Neural cell (in vitro differentiated cells): ENCODE measurements around the gene LINC00632. TPM values are rescaled to one million over a fixed set of nuclear protein-coding genes. Genes with fewer than 3 reads are reported as not detected.

Source experiments
- H2AFZ ChIP-seq: fragments of 200-600, 300-800 bp; sonication (generic), shearing (Covaris generic); 2 replicates; pipeline ENCODE4 v1.6.0; 2014; ENCODE audit warnings: low read depth, mild to moderate bottlenecking, antibody characterized with exemption, low read length, moderate library complexity
- H3F3A ChIP-seq: fragments of 200-600 bp; shearing (Covaris generic); 2 replicates; pipeline ENCODE4 v1.6.1; 2016; ENCODE audit warnings: mild to moderate bottlenecking, moderate library complexity, mixed read lengths, antibody characterized with exemption, low read length; ENCODE audit not compliant: insufficient read depth, poor library complexity, severe bottlenecking
- H3K27ac ChIP-seq: fragments of 200-600, 300-800 bp; sonication (generic), shearing (Covaris generic); 2 replicates; pipeline ENCODE4 v1.5.1; 2014; ENCODE audit warnings: mild to moderate bottlenecking, low read length, moderate library complexity
- H3K27me3 ChIP-seq: fragments of 300-800, 200-600 bp; sonication (generic), shearing (Covaris generic); 2 replicates; pipeline ENCODE4 v1.6.0; 2014; ENCODE audit warnings: mild to moderate bottlenecking, low read depth, low read length, moderate library complexity; ENCODE audit not compliant: insufficient read depth
- H3K36me3 ChIP-seq: fragments of 300-800, 200-600 bp; sonication (generic), shearing (Covaris generic); 2 replicates; pipeline ENCODE4 v1.5.1; 2014; ENCODE audit warnings: mild to moderate bottlenecking, antibody characterized with exemption, low read length, moderate library complexity; ENCODE audit not compliant: insufficient read depth
- H3K4me2 ChIP-seq: fragments of 300-800, 200-600 bp; sonication (generic), shearing (Covaris generic); 2 replicates; pipeline ENCODE4 v1.6.0; 2014; ENCODE audit warnings: mild to moderate bottlenecking, low read length
- H3K4me3 ChIP-seq: fragments of 300-800, 200-600 bp; sonication (generic), shearing (Covaris generic); 2 replicates; pipeline ENCODE4 v1.5.1; 2014; ENCODE audit warnings: mild to moderate bottlenecking, low read length, moderate library complexity
- H3K79me2 ChIP-seq: fragments of 200-600 bp; shearing (Covaris generic); replicated peaks from 2 replicates; pipeline ENCODE4 v1.6.0; 2014; ENCODE audit warnings: mild to moderate bottlenecking, low read length, moderate library complexity; ENCODE audit not compliant: insufficient read depth
- H3K9ac ChIP-seq: fragments of 300-800, 200-600 bp; sonication (generic), shearing (Covaris generic); 2 replicates; pipeline ENCODE4 v1.6.1; 2016; ENCODE audit warnings: mild to moderate bottlenecking, low read length, mixed read lengths
- H3K9me2 ChIP-seq: fragments of 200-600 bp; shearing (Covaris generic); 2 replicates; pipeline ENCODE4 v1.6.1; 2016; ENCODE audit warnings: mild to moderate bottlenecking, low read length, mixed read lengths; ENCODE audit not compliant: insufficient read depth
- H3K9me3 ChIP-seq: fragments of 200-600, 300-800 bp; sonication (generic), shearing (Covaris generic); 2 replicates; pipeline ENCODE4 v1.6.1; 2016; ENCODE audit warnings: mild to moderate bottlenecking, mixed run types, low read length, moderate library complexity, mixed read lengths
- H4K20me1 ChIP-seq: fragments of 200-600 bp; shearing (Covaris generic); 2 replicates; pipeline ENCODE4 v1.6.1; 2016; ENCODE audit warnings: mild to moderate bottlenecking, mixed run types; ENCODE audit not compliant: insufficient read depth
- EP300 ChIP-seq: fragments of 450-650 bp; conservative IDR thresholded peaks from 2 replicates; pipeline ENCODE4 v1.6.1; 2014; ENCODE audit warnings: antibody characterized with exemption, mild to moderate bottlenecking, moderate library complexity; ENCODE audit not compliant: poor library complexity, severe bottlenecking
- EZH2 ChIP-seq: fragments of 200-600, 300-800 bp; shearing (Covaris generic), sonication (generic); IDR thresholded peaks from 2 replicates; pipeline ENCODE4 v1.6.1; 2014; ENCODE audit warnings: antibody characterized with exemption, low read length, borderline replicate concordance, mild to moderate bottlenecking; ENCODE audit not compliant: insufficient read depth, poor library complexity, severe bottlenecking
- MXI1 ChIP-seq: fragments of 450-650 bp; conservative IDR thresholded peaks from 2 replicates; pipeline ENCODE4 v1.6.1; 2014; ENCODE audit warnings: antibody characterized with exemption, mild to moderate bottlenecking; ENCODE audit not compliant: poor library complexity, severe bottlenecking
- POLR2AphosphoS5 ChIP-seq: IDR thresholded peaks from 2 replicates; pipeline ENCODE4 v1.6.1; 2012
- RAD21 ChIP-seq: fragments of 450-650 bp; conservative IDR thresholded peaks from 2 replicates; pipeline ENCODE4 v1.6.1; 2014; ENCODE audit warnings: antibody characterized with exemption, mild to moderate bottlenecking, moderate library complexity
- SMC3 ChIP-seq: fragments of 450-650 bp; conservative IDR thresholded peaks from 2 replicates; pipeline ENCODE4 v1.6.1; 2014; ENCODE audit warnings: antibody characterized with exemption, mild to moderate bottlenecking, moderate library complexity; ENCODE audit not compliant: poor library complexity
- TAF1 ChIP-seq: IDR thresholded peaks from 2 replicates; pipeline ENCODE4 v1.6.1; 2012; ENCODE audit warnings: low read depth
- polyA plus RNA-seq: library from polyadenylated mRNA; depleted of rRNA; stranded (reverse); fragments of >200 nt; gene quantifications from 2 replicates; pipeline ENCODE4 v1.2.3, GENCODE V29; 2014
- TF ChIP-seq, protein P1 (sequence below): IDR thresholded peaks from 2 replicates; pipeline ENCODE4 v1.6.1; 2012; ENCODE audit warnings: borderline replicate concordance
- TF ChIP-seq, protein P2 (sequence below): fragments of 450-650 bp; IDR thresholded peaks from 2 replicates; pipeline ENCODE4 v1.5.1; 2014; ENCODE audit warnings: antibody characterized with exemption, mild to moderate bottlenecking, moderate library complexity; ENCODE audit not compliant: poor library complexity, severe bottlenecking

Gene LINC00632
- polyA plus RNA-seq, 1 donor from 2014 or later, result 13.8 TPM

DNA sequence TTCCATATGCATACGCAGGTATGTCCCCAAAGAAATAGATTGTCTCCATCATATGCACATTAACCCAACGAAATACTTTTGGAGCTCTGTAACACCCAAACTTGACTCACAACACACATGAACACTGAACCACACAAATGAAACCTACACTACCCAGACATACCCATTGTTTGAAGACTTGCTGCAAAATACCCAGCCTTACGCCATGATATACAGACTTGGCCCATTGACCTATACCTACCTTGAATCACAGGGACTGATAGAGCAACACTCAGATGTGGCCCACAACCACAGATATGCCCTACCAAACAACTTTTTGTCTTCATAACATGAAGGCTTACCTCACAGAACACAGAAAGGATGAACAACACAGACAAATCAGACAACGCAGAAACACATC lies 15.9 kb downstream of the LINC00632 start:
- no peaks in the 10 kb centered on the region for H3K27me3 ChIP-seq
- TF ChIP-seq EZH2, result no peak
- TF ChIP-seq POLR2AphosphoS5, result no peak
- no peak for TF ChIP-seq MXI1
- TF ChIP-seq TAF1, result no peak
- TF ChIP-seq, protein P1, sequence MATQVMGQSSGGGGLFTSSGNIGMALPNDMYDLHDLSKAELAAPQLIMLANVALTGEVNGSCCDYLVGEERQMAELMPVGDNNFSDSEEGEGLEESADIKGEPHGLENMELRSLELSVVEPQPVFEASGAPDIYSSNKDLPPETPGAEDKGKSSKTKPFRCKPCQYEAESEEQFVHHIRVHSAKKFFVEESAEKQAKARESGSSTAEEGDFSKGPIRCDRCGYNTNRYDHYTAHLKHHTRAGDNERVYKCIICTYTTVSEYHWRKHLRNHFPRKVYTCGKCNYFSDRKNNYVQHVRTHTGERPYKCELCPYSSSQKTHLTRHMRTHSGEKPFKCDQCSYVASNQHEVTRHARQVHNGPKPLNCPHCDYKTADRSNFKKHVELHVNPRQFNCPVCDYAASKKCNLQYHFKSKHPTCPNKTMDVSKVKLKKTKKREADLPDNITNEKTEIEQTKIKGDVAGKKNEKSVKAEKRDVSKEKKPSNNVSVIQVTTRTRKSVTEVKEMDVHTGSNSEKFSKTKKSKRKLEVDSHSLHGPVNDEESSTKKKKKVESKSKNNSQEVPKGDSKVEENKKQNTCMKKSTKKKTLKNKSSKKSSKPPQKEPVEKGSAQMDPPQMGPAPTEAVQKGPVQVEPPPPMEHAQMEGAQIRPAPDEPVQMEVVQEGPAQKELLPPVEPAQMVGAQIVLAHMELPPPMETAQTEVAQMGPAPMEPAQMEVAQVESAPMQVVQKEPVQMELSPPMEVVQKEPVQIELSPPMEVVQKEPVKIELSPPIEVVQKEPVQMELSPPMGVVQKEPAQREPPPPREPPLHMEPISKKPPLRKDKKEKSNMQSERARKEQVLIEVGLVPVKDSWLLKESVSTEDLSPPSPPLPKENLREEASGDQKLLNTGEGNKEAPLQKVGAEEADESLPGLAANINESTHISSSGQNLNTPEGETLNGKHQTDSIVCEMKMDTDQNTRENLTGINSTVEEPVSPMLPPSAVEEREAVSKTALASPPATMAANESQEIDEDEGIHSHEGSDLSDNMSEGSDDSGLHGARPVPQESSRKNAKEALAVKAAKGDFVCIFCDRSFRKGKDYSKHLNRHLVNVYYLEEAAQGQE, result no peak
- TF ChIP-seq SMC3, result no peak
- TF ChIP-seq EP300, result no peak
- TF ChIP-seq RAD21, result no peak
- H3K79me2 ChIP-seq, result no peaks in the 10 kb centered on the region
- H3K4me3 ChIP-seq, result no peak overlapping the region
- no peak overlapping the region for H3K9ac ChIP-seq
- no peaks in the 10 kb centered on the region for H3F3A ChIP-seq
- H3K9me3 ChIP-seq, result no peaks in the 10 kb centered on the region
- H3K36me3 ChIP-seq, result no peaks in the 10 kb centered on the region
- no peak overlapping the region for H3K4me2 ChIP-seq
- no peak overlapping the region for H2AFZ ChIP-seq
- H4K20me1 ChIP-seq, result no peaks in the 10 kb centered on the region
- H3K9me2 ChIP-seq, result no peaks in the 10 kb centered on the region
- no peak overlapping the region for H3K27ac ChIP-seq

DNA sequence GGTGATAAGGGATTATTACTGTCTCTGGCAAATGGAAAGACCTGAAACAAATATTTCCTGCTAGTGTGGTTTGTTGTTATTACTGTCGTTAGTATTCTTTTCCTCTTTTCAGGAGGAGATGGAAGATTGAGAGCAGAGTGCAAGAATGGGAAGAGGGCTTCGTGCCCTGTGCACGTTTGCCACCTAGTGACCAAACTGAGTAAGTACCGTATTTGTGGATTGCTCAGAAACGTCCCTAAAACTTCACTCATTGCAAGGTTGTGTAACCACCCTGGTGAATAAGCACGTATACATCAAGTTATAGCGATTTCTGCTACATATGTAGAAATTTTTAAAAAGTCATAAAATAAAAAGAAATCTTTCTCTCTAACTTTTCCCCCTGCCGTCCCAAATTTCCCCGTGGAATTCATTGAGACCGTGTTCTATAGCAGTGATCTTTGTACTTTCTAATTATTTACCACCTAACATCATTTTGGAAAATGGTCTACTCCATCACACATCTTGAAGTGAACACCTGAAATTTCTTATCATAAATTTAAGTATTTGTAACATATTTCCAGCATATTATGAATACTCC lies 24.3 kb downstream of the LINC00632 start:
- Histone ChIP-seq H3K36me3 (no peaks in the 10 kb centered on the region), H3F3A (no peaks in the 10 kb centered on the region), H3K9ac (no peak overlapping the region), H2AFZ (no peak overlapping the region), H3K9me2 (no peaks in the 10 kb centered on the region), H3K4me3 (no peak overlapping the region), H3K27me3 (no peaks in the 10 kb centered on the region), H3K79me2 (no peaks in the 10 kb centered on the region), H3K9me3 (no peaks in the 10 kb centered on the region), H4K20me1 (no peaks in the 10 kb centered on the region), H3K4me2 (no peak overlapping the region), H3K27ac (no peak overlapping the region)
- TF ChIP-seq TAF1 (no peak), POLR2AphosphoS5 (no peak), EP300 (no peak), SMC3 (peak; percentile 63), MXI1 (no peak), EZH2 (no peak), RAD21 (peak; percentile 71)
- TF ChIP-seq, protein P2, sequence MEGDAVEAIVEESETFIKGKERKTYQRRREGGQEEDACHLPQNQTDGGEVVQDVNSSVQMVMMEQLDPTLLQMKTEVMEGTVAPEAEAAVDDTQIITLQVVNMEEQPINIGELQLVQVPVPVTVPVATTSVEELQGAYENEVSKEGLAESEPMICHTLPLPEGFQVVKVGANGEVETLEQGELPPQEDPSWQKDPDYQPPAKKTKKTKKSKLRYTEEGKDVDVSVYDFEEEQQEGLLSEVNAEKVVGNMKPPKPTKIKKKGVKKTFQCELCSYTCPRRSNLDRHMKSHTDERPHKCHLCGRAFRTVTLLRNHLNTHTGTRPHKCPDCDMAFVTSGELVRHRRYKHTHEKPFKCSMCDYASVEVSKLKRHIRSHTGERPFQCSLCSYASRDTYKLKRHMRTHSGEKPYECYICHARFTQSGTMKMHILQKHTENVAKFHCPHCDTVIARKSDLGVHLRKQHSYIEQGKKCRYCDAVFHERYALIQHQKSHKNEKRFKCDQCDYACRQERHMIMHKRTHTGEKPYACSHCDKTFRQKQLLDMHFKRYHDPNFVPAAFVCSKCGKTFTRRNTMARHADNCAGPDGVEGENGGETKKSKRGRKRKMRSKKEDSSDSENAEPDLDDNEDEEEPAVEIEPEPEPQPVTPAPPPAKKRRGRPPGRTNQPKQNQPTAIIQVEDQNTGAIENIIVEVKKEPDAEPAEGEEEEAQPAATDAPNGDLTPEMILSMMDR, result peak; percentile 68
- TF ChIP-seq, protein P1, result no peak
